Pancreas (tissue), 10 donors: ENCODE measurements around the gene PTPN6. TPM values are rescaled to one million over a fixed set of nuclear protein-coding genes. Genes with fewer than 3 reads are reported as not detected.
A peak's percentile ranks its signal among the peaks of the same experiment; 100 is the strongest.
"Not testable (repeated sequence)": the region's sequence is repeated elsewhere in the genome, so short reads cannot be mapped to it uniquely, and the experiment has no call there.

ENCODE experiments used
- ATAC-seq, 4 donors: fragments of 200-7000 bp; cut with Tn5 transposase; one replicate each; pipeline versions ENCODE4 v1.8.0 to v1.9.1; 2020; ENCODE audit warnings: mild to moderate bottlenecking in 4 of 4, moderate library complexity in 4 of 4
- DNase-seq, 6 donors: peaks; one replicate each; pipeline ENCODE4 v3.0.0-alpha.2; 2020
- FAIRE-seq: peaks from 2 replicates; lab custom pipeline; 2012; peaks lifted over from hg19 to GRCh38; lab: Jason Lieb, UNC
- H3K27ac ChIP-seq, 4 donors: fragments of 200-600 bp; sonication (generic); 1 replicate in 3 of 4; 2 replicates in 1 of 4; pipeline versions ENCODE4 v1.5.0 to v1.8.0; 2020
- H3K27me3 ChIP-seq, 4 donors: fragments of 200-600 bp; one replicate each; pipeline ENCODE4 v1.8.0; 2021
- H3K36me3 ChIP-seq, 3 donors: fragments of 200-600 bp; sonication (generic) in 1 of 3; one replicate each; pipeline versions ENCODE4 v1.5.0 to v1.8.0; 2020 to 2021
- H3K4me1 ChIP-seq, 3 donors: fragments of 200-600 bp; one replicate each; pipeline ENCODE4 v1.8.0; 2021
- H3K4me3 ChIP-seq, 4 donors: fragments of 200-600 bp; sonication (generic) in 2 of 4; one replicate each; pipeline versions ENCODE4 v1.5.0 to v1.8.0; 2020 to 2021
- H3K9me3 ChIP-seq, 4 donors: fragments of 200-600 bp; one replicate each; pipeline ENCODE4 v1.8.0; 2021
- whole genome bisulfite sequencing, 2 donors: extraction: QIAGEN DNeasy Blood & Tissue Kit; methylation state at CpG; one replicate each; pipeline ENCODE4 v1.1.7; 2013; 5-methylcytosine and 5-hydroxymethylcytosine counted together
- intact Hi-C, 3 donors: fragments of 100-400 bp; cut with DNase I; formaldehyde crosslinking; loops; one replicate each; pipeline versions ENCODE4 v1.11.1 to v1.14.2; 2022
- polyA plus RNA-seq, 2 donors: library from polyadenylated mRNA; stranded (reverse); fragments of 200-250 nt; gene quantifications; one replicate each; pipeline ENCODE4 v1.2.3, GENCODE V29; 2013
- total RNA-seq, 6 donors: library from RNA; stranded (reverse); fragmentation: NEBNext Ultra II Directional in 4 of 6; extraction: Animal tissue kit (Norgen Biotek cat#: 25700) in 4 of 6; gene quantifications; one replicate each; pipeline versions ENCODE4 v1.2.1 to v1.2.4, GENCODE V29; 2021 to 2023
- TF ChIP-seq, protein P1 (sequence below), 4 donors: fragments of 200-600 bp; sonication (generic) in 3 of 4; IDR thresholded peaks; one replicate each; pipeline versions ENCODE4 v1.5.0 to v1.8.0; 2021; ENCODE audit warnings: antibody characterized with exemption in 4 of 4
- donor health status: healthy with polysubstance abuse.
- donor health status: DM: no; HTN: no; CAD: no; lungs with moderate emphysema.
- donor health status: DM: no; HTN: no; CAD: no.
- donor health status: control.
- donor health status: control.
- donor health status: Bipolar disorder and iron deficiency.
- donor health status: DM: yes; HTN: yes; CAD: no.
- donor health status: DM: no; HTN: no; CAD: no.
- donor health status: DM: no; HTN: no; CAD: no.
- donor health status: DM: yes; HTN: yes; CAD: no.

PTPN6 gene
- total and polyA plus RNA-seq, 8 donors = 13.3 to 53.1 (median 20.3) TPM

DNA sequence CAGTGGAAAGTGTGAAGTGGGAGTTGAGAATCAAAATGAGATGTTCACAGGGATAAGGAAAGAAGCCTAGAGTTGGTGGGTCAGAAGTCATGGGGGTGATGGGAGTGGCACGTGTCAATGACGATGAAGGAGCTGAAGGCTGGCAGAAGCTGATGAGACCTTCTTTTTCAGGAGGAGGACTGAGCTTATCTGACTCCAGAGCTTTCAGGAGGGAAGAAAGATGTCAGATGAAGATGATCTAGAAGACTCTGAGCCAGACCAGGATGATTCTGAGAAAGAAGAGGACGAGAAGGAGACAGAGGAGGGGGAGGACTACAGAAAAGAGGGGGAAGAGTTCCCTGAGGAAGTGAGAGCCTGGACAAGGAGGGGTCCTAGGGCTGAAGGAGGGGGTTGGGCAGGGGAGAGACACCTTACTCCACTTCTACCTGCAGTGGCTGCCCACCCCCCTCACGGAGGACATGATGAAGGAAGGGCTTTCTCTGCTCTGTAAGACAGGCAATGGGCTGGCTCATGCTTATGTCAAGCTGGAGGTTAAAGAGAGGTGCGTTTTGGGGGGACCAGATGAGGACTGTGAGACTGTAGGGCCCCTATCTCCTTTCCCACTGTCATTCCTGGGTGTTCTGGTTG is 45.6 kb upstream of the PTPN6 start:
- H3K4me1 ChIP-seq = peaks cover 0 to 7% (median 4%) of the 10 kb centered on the region in 3 donors
- 58 to 71% methylated on average over 5 of the region's 5 CpGs for WGBS, 2 donors
- no peak for FAIRE-seq
- no peak for ATAC-seq
- H3K27ac ChIP-seq = peak overlapping the region in 1 of 4 donors; percentile 71
- DNase-seq = no peak
- no peaks in the 10 kb centered on the region for H3K27me3 ChIP-seq
- H3K4me3 ChIP-seq = peak overlapping the region in 1 of 4 donors; percentile 63
- no peaks in the 10 kb centered on the region for H3K36me3 ChIP-seq
- intact Hi-C loops = no loop called here
- H3K9me3 ChIP-seq = no peaks in the 10 kb centered on the region
- TF ChIP-seq, protein P1, sequence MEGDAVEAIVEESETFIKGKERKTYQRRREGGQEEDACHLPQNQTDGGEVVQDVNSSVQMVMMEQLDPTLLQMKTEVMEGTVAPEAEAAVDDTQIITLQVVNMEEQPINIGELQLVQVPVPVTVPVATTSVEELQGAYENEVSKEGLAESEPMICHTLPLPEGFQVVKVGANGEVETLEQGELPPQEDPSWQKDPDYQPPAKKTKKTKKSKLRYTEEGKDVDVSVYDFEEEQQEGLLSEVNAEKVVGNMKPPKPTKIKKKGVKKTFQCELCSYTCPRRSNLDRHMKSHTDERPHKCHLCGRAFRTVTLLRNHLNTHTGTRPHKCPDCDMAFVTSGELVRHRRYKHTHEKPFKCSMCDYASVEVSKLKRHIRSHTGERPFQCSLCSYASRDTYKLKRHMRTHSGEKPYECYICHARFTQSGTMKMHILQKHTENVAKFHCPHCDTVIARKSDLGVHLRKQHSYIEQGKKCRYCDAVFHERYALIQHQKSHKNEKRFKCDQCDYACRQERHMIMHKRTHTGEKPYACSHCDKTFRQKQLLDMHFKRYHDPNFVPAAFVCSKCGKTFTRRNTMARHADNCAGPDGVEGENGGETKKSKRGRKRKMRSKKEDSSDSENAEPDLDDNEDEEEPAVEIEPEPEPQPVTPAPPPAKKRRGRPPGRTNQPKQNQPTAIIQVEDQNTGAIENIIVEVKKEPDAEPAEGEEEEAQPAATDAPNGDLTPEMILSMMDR (IDR thresholded peaks at IDR 0.05) = no peak

DNA sequence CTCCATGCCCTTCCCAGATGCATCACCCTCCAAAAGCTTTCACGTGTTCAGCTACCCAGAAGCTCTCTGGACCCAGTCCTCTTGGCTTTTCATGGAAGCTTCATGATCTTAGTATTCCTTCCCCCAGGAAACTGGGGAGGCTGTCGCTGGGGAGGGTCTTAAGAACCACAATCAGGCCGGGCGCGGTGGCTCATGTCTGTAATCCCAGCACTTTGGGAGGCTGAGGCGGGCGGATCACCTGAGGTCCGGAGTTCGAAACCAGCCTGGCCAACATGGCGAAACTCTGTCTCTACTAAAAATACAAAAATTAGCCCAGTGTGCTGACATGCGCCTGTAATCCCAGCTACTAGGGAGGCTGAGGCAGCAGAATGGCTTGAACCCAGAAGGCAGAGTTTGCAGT is 43.0 kb upstream of the PTPN6 start:
- peak in 1 of 6 donors; percentile 27 for DNase-seq
- not testable (repeated sequence) for ATAC-seq

DNA sequence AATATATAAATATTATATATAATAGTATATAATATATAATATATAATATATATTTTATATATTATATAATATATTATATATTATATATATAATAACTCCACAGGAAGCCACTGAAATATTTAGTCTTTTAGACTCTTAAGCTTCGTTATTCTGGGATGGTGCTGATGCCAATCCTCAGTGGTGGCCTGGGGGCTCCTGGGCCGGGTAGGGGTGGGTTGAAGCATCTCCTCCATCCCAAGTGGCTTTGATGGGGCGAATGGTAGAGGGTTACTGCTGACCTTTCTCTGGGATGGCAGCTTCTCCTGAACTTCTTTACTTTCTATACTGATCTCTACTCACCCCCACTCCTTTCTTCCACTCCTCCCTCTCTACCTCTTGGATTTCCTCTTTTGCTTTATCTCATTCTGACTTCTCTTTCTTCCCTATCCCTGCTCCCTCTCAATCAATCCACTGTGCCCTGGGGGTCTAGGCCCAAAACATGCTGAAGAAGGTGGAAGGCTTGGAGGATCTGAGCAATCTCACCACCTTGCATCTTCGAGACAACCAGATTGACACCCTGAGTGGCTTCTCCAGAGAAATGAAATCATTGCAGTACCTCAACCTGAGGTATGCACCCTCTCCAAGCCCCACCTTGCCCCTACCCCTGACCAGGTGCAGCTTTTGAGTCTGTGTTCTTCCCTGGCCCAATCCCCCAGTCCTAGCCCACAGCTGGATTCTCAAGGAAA is 41.6 kb upstream of the PTPN6 start:
- 84 to 85% methylated on average over 4 of the region's 4 CpGs for WGBS, 2 donors
- H3K4me1 ChIP-seq = peaks cover 0 to 7% (median 0%) of the 10 kb centered on the region in 3 donors
- TF ChIP-seq, protein P1 (IDR thresholded peaks at IDR 0.05) = no peak
- H3K36me3 ChIP-seq = no peaks in the 10 kb centered on the region
- intact Hi-C loops = no loop called here
- no peaks in the 10 kb centered on the region for H3K9me3 ChIP-seq
- no peaks in the 10 kb centered on the region for H3K27me3 ChIP-seq
- DNase-seq = peak in 1 of 6 donors; percentile 35
- H3K27ac ChIP-seq = no peak overlapping the region
- FAIRE-seq = no peak
- no peak for ATAC-seq
- no peak overlapping the region for H3K4me3 ChIP-seq

More for the DNA sequence above, 43.0 kb upstream of the PTPN6 start:
- H3K4me3 ChIP-seq, H3K4me1 ChIP-seq, H3K27ac ChIP-seq, H3K9me3 ChIP-seq, intact Hi-C loops, FAIRE-seq, H3K27me3 ChIP-seq, H3K36me3 ChIP-seq: not testable (repeated sequence)
- WGBS, 2 donors = 91 to 97% methylated on average over 11 of the region's 11 CpGs

DNA sequence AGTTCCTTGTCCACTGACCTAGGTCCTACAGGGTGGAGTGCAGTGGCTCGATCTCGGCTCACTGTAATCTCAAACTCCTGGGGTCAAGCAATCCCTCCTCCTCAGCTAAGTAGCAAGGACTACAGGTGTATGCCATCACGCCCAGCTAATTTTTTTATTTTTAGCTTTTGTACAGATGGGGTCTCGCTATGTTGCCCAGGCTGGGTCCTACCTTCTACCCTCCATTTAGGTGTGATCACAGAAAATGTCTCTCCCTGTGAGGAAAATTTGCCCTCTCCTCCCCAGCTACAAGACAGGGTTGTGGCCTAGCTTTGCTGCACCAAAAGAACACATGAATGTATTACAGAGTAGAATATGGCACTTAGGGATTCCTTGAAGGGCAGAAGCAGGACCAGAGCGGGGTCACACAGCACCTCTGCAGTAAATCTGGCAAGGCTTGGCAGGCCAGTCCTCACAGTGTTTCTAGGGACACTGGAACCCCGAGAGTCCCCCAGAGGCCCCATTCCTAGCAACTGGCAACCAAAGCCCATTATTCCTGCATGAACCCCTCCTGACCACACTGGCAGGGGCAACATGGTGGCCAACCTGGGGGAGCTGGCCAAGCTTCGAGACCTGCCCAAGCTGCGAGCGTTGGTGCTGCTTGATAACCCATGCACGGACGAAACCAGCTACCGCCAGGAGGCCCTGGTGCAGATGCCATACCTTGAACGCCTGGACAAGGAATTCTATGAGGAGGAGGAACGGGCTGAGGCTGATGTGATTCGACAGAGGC is 38.8 kb upstream of the PTPN6 start:
- Histone ChIP-seq H3K27me3 (no peaks in the 10 kb centered on the region), H3K4me1 (peaks cover 0 to 4% (median 0%) of the 10 kb centered on the region in 3 donors), H3K27ac (no peak overlapping the region), H3K36me3 (no peaks in the 10 kb centered on the region), H3K9me3 (no peaks in the 10 kb centered on the region), H3K4me3 (no peak overlapping the region)
- ATAC-seq (no peak), FAIRE-seq (no peak), DNase-seq (peak in 2 of 6 donors; percentile 7 to 50)
- TF ChIP-seq, protein P1 (IDR thresholded peaks at IDR 0.05) = no peak
- WGBS, 2 donors = 64 to 74% methylated on average over 15 of the region's 15 CpGs
- intact Hi-C loops = no loop called here

DNA sequence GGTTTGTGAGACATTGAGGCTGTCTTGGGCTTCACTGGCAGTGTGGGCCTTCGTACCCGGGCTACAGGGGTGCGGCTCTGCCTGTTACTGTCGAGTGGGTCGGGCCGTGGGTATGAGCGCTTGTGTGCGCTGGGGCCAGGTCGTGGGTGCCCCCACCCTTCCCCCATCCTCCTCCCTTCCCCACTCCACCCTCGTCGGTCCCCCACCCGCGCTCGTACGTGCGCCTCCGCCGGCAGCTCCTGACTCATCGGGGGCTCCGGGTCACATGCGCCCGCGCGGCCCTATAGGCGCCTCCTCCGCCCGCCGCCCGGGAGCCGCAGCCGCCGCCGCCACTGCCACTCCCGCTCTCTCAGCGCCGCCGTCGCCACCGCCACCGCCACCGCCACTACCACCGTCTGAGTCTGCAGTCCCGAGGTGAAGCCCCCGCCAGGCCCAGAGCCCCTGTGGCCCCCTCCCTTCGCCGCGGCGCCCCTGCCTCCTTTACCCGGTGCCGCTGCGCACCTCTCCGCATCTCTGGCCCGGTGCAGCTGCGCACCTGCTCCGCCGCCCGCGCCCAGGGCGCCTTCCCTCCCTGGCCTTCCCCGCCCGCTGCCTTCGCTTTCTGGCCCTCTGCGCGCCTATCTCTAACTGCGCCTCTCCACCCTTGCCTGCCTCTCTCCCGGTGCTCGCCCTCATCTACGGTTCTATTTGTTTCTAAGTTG is 36.8 kb upstream of the PTPN6 start, which contains the start of gene ENO2:
TSS of gene ENO2 (plus strand) at position 335 of the 701 bp plus-strand sequence. CDS start 1,253 bp downstream, outside the sequence.
- TF ChIP-seq, protein P1 (IDR thresholded peaks at IDR 0.05) = no peak
- no peaks in the 10 kb centered on the region for H3K9me3 ChIP-seq
- DNase-seq (peak; percentile 46 to 87 (median 64)), FAIRE-seq (no peak), ATAC-seq (peak; percentile 79 to 93 (median 88))
- H3K4me1 ChIP-seq = peaks cover 0 to 4% (median 0%) of the 10 kb centered on the region in 3 donors
- no peaks in the 10 kb centered on the region for H3K27me3 ChIP-seq
- peak within 1 kb of the TSS in 2 of 4 donors; percentile 10 to 60 for H3K27ac ChIP-seq
- no peaks in the 10 kb centered on the region for H3K36me3 ChIP-seq
- 0% methylated on average over 39 to 68 of the region's 68 CpGs for WGBS, 2 donors
- H3K4me3 ChIP-seq = peak within 1 kb of the TSS; percentile 14 to 60 (median 37)
- intact Hi-C loops = no loop called here
